ENCODE data around the gene MCTP1.
"Not testable (repeated sequence)": the region's sequence is repeated elsewhere in the genome, so short reads cannot be mapped to it uniquely, and the experiment has no call there.

Gene MCTP1

GRCh38 chr5:95252801-95253200 lies 32.1 kb downstream of the MCTP1 start:
- DNase-seq (ENCODE audit: low read depth in 2 of 2) = no peak

GRCh38 chr5:95251185-95251584 lies 33.7 kb downstream of the MCTP1 start:
- DNase-seq (ENCODE audit: low read depth in 2 of 2) = no peak

GRCh38 chr5:95244479-95244878 lies 40.4 kb downstream of the MCTP1 start:
- DNase-seq (ENCODE audit: low read depth in 2 of 2) = no peak

- no peak for DNase-seq (ENCODE audit: low read depth in 2 of 2)
These were observed 43.3 kb downstream of the MCTP1 start for GRCh38 chr5:95241635-95242034.

- DNase-seq (ENCODE audit: low read depth in 2 of 2) = no peak
These were observed 43.7 kb downstream of the MCTP1 start for GRCh38 chr5:95241161-95241560.

- no peak for DNase-seq (ENCODE audit: low read depth in 2 of 2)
These were observed 46.2 kb downstream of the MCTP1 start for GRCh38 chr5:95238560-95239325.

GRCh38 chr5:95237324-95237723 lies 47.6 kb downstream of the MCTP1 start:
- DNase-seq (ENCODE audit: low read depth in 2 of 2) = no peak

GRCh38 chr5:95235439-95235982 lies 49.4 kb downstream of the MCTP1 start:
- no peak for DNase-seq (ENCODE audit: low read depth in 2 of 2)

GRCh38 chr5:95229646-95230045 lies 55.2 kb downstream of the MCTP1 start:
- DNase-seq (ENCODE audit: low read depth in 2 of 2) = no peak

- no peak for DNase-seq (ENCODE audit: low read depth in 2 of 2)
These were observed 60.0 kb downstream of the MCTP1 start for GRCh38 chr5:95224701-95225459.

GRCh38 chr5:95223566-95224258 lies 61.2 kb downstream of the MCTP1 start:
- DNase-seq (ENCODE audit: low read depth in 2 of 2) = no peak

- no peak for DNase-seq (ENCODE audit: low read depth in 2 of 2)
These were observed 62.1 kb downstream of the MCTP1 start for GRCh38 chr5:95222836-95223235.

GRCh38 chr5:95221234-95221633 lies 63.7 kb downstream of the MCTP1 start:
- DNase-seq (ENCODE audit: low read depth in 2 of 2) = no peak

GRCh38 chr5:95220381-95220780 lies 64.5 kb downstream of the MCTP1 start:
- DNase-seq (ENCODE audit: low read depth in 2 of 2) = no peak

- no peak for DNase-seq (ENCODE audit: low read depth in 2 of 2)
These were observed 65.5 kb downstream of the MCTP1 start for GRCh38 chr5:95219411-95219810.

- no peak for DNase-seq (ENCODE audit: low read depth in 2 of 2)
These were observed 67.0 kb downstream of the MCTP1 start for GRCh38 chr5:95217881-95218280.

- DNase-seq (ENCODE audit: low read depth in 2 of 2) = no peak
These were observed 67.5 kb downstream of the MCTP1 start for GRCh38 chr5:95217351-95217750.

GRCh38 chr5:95216136-95216955 lies 68.5 kb downstream of the MCTP1 start:
- DNase-seq (ENCODE audit: low read depth in 2 of 2) = no peak

- not testable (repeated sequence) for DNase-seq (ENCODE audit: low read depth in 2 of 2)
These were observed 77.1 kb downstream of the MCTP1 start for GRCh38 chr5:95207811-95208210.

GRCh38 chr5:95194856-95195255 lies 90.0 kb downstream of the MCTP1 start:
- DNase-seq (ENCODE audit: low read depth in 2 of 2) = no peak

- no peak for DNase-seq (ENCODE audit: low read depth in 2 of 2)
These were observed 93.6 kb downstream of the MCTP1 start for GRCh38 chr5:95191330-95191729.
